B cell (primary cell): ENCODE results near the gene DYNC1I1. TPM values are rescaled to one million over a fixed set of nuclear protein-coding genes. Genes with fewer than 3 reads are reported as not detected.

Source experiments
- ATAC-seq: fragments of 200-7000 bp; cut with Tn5 transposase; one replicate; pipeline ENCODE4 v1.10.0; 2021; ENCODE audit warnings: low read depth, mild to moderate bottlenecking, moderate number of reproducible peaks, moderate library complexity
- CTCF ChIA-PET: fragments of 350-600 bp; sonication (Branson Sonifier 250); formaldehyde crosslinking; loops from one replicate; lab custom pipeline; 2021; ENCODE audit warnings: antibody characterized with exemption, inconsistent platforms; lab: Charles Lee
- POLR2A ChIA-PET: fragments of 350-600 bp; sonication (Branson Sonifier 250); formaldehyde crosslinking; loops from one replicate; lab custom pipeline; 2021; ENCODE audit warnings: antibody characterized with exemption; lab: Charles Lee
- DNase-seq: peaks from one replicate; pipeline ENCODE4 v3.0.0; 2013
- H2AFZ ChIP-seq: 2 replicates; pipeline ENCODE4 v1.6.1; 2012; ENCODE audit warnings: mild to moderate bottlenecking, low read depth, low read length; ENCODE audit not compliant: insufficient read depth, poor library complexity, severe bottlenecking
- H3K27ac ChIP-seq, 2 donors: 1 replicate in 1 of 2; 2 replicates in 1 of 2; pipeline ENCODE4 v1.5.1; 2012 to 2013; ENCODE audit warnings: low read length in 2 of 2, mild to moderate bottlenecking in 2 of 2, moderate library complexity in 1 of 2
- H3K27me3 ChIP-seq, 4 experiments: fragments of 200-600 bp in 1 of 4; sonication (generic) in 1 of 4; replicated peaks in 1 of 4; 1 replicate in 2 of 4; 2 replicates in 2 of 4; pipeline versions ENCODE4 v1.6.1 to v1.7.0; 2013 to 2016; ENCODE audit warnings: low read length in 3 of 4, mild to moderate bottlenecking in 2 of 4, mixed read lengths in 1 of 4, moderate library complexity in 1 of 4; ENCODE audit not compliant: insufficient read depth in 4 of 4, control insufficient read depth in 3 of 4; ENCODE audit errors: control extremely low read depth in 1 of 4
- H3K36me3 ChIP-seq, 2 experiments: replicated peaks in 1 of 2; 1 replicate in 1 of 2; 2 replicates in 1 of 2; pipeline versions ENCODE4 v1.6.1 to v1.7.1; 2013; ENCODE audit warnings: low read length in 1 of 2; ENCODE audit not compliant: insufficient read depth in 2 of 2, control insufficient read depth in 1 of 2; ENCODE audit errors: control extremely low read depth in 1 of 2, extremely low read depth in 1 of 2
- H3K4me1 ChIP-seq, 2 donors: fragments of 200-600 bp in 1 of 2; sonication (generic) in 1 of 2; 1 replicate in 1 of 2; 2 replicates in 1 of 2; pipeline versions ENCODE4 v1.5.1 to v1.6.1; 2013 to 2017; ENCODE audit warnings: low read length in 2 of 2; ENCODE audit not compliant: control insufficient read depth in 2 of 2, insufficient read depth in 2 of 2
- H3K4me2 ChIP-seq: replicated peaks from 2 replicates; pipeline ENCODE3; 2012; ENCODE audit warnings: mild to moderate bottlenecking, low read depth, low read length; ENCODE audit not compliant: poor library complexity, severe bottlenecking
- H3K4me3 ChIP-seq, 5 experiments: fragments of 200-600 bp in 1 of 5; sonication (generic) in 1 of 5; 1 replicate in 3 of 5; 2 replicates in 2 of 5; pipeline versions ENCODE4 v1.5.1 to v1.7.0; 2011 to 2016; ENCODE audit warnings: low read length in 4 of 5, mild to moderate bottlenecking in 4 of 5, low read depth in 2 of 5, control low read depth in 1 of 5, moderate library complexity in 1 of 5; ENCODE audit not compliant: insufficient read depth in 1 of 5; ENCODE audit errors: control extremely low read depth in 1 of 5, extremely low read depth in 1 of 5
- H3K79me2 ChIP-seq: fragments of 200-600 bp; sonication (generic); one replicate; pipeline ENCODE4 v1.6.0; 2016; ENCODE audit warnings: low read length; ENCODE audit not compliant: control insufficient read depth, insufficient read depth
- H3K9ac ChIP-seq: fragments of 200-600 bp; sonication (generic); 2 replicates; pipeline ENCODE4 v1.6.1; 2017; ENCODE audit warnings: mild to moderate bottlenecking, low read length, moderate library complexity
- H3K9me3 ChIP-seq, 3 donors: one replicate each; pipeline versions ENCODE4 v1.6.1 to v1.7.1; 2013; ENCODE audit warnings: low read length in 2 of 3; ENCODE audit not compliant: control insufficient read depth in 2 of 3, insufficient read depth in 1 of 3; ENCODE audit errors: control extremely low read depth in 1 of 3
- H4K20me1 ChIP-seq: 2 replicates; pipeline ENCODE4 v1.6.0; 2012; ENCODE audit warnings: mild to moderate bottlenecking, low read length; ENCODE audit not compliant: insufficient read depth, control insufficient read depth, poor library complexity, severe bottlenecking
- H3K27ac Mint-ChIP-seq: one replicate; pipeline ENCODE4 v1.8.0; 2021; ENCODE audit warnings: mixed read lengths
- H3K27me3 Mint-ChIP-seq: one replicate; pipeline ENCODE4 v1.8.0; 2021; ENCODE audit warnings: mixed read lengths
- H3K4me1 Mint-ChIP-seq: one replicate; pipeline ENCODE4 v1.8.0; 2021; ENCODE audit warnings: mixed read lengths
- H3K4me3 Mint-ChIP-seq: one replicate; pipeline ENCODE4 v1.8.0; 2021; ENCODE audit warnings: mixed read lengths
- H3K9me3 Mint-ChIP-seq: one replicate; pipeline ENCODE4 v1.8.0; 2022; ENCODE audit warnings: mixed read lengths; ENCODE audit not compliant: insufficient read depth
- CTCF ChIP-seq: fragments of 200-600 bp; IDR thresholded peaks from one replicate; pipeline ENCODE4 v1.8.0; 2022; ENCODE audit warnings: antibody characterized with exemption, mild to moderate bottlenecking
- EZH2 ChIP-seq: IDR thresholded peaks from 2 replicates; pipeline ENCODE4 v1.6.1; 2012; ENCODE audit warnings: borderline replicate concordance, low read depth, mild to moderate bottlenecking, moderate library complexity, low read length; ENCODE audit not compliant: insufficient read depth, poor library complexity, severe bottlenecking
- WGBS: methylation state at CpG from one replicate; pipeline ENCODE4 v1.1.5; 2013; ENCODE audit warnings: missing lambda C conversion rate; ENCODE audit not compliant: insufficient coverage; 5-methylcytosine and 5-hydroxymethylcytosine counted together
- intact Hi-C: fragments of 100-400 bp; cut with micrococcal nuclease; formaldehyde crosslinking; loops from one replicate; pipeline ENCODE4 v1.10.0; 2022
- polyA plus RNA-seq: library from polyadenylated mRNA; depleted of rRNA; stranded (reverse); fragments of >200 nt; gene quantifications from 2 replicates; pipeline ENCODE4 v1.2.3, GENCODE V29; 2012
- total RNA-seq, 2 donors: library from RNA; stranded (reverse); fragments of 120-200 nt in 1 of 2; gene quantifications; 1 replicate in 1 of 2; 2 replicates in 1 of 2; pipeline versions ENCODE4 v1.2.3 to v1.2.4, GENCODE V29; 2013 to 2022

The DYNC1I1 gene
- total and polyA plus RNA-seq, 2 donors (not counting 1 experiment from before 2014, with no cell fraction given): not detected

- Histone ChIP-seq H2AFZ (no peak overlapping the region), H4K20me1 (no peaks in the 10 kb centered on the region), H3K9me3 (no peaks in the 10 kb centered on the region), H3K27me3 (no peaks in the 10 kb centered on the region), H3K4me2 (no peak overlapping the region), H3K4me1 (no peaks in the 10 kb centered on the region), H3K4me3 (no peak overlapping the region), H3K36me3 (no peaks in the 10 kb centered on the region), H3K27ac (no peak overlapping the region), H3K9ac (no peak overlapping the region), H3K79me2 (no peaks in the 10 kb centered on the region)
- DNase-seq (no peak), ATAC-seq (no peak)
- peaks cover 10% of the 10 kb centered on the region for H3K27me3 Mint-ChIP-seq
- no peaks in the 10 kb centered on the region for H3K9me3 Mint-ChIP-seq
- no peak overlapping the region for H3K4me3 Mint-ChIP-seq
- TF ChIP-seq CTCF (no peak), EZH2 (no peak)
- no peaks in the 10 kb centered on the region for H3K4me1 Mint-ChIP-seq
- CTCF ChIA-PET: no interaction called here
- no peak overlapping the region for H3K27ac Mint-ChIP-seq
- intact Hi-C loops: no loop called here
- POLR2A ChIA-PET: no interaction called here
- no CpG with 5 or more reads among the region's 2 CpGs for WGBS
Observed at GRCh38 chr7:96026010-96026409, 253.7 kb downstream of the DYNC1I1 start.

GRCh38 chr7:96026611-96027010 is 254.3 kb downstream of the DYNC1I1 start:
- H3K79me2 ChIP-seq: no peaks in the 10 kb centered on the region
- Mint-ChIP-seq H3K27ac (no peak overlapping the region), H3K4me1 (no peaks in the 10 kb centered on the region), H3K4me3 (no peak overlapping the region), H3K27me3 (peaks cover 10% of the 10 kb centered on the region), H3K9me3 (no peaks in the 10 kb centered on the region)
- H3K4me2 ChIP-seq: no peak overlapping the region
- no peak overlapping the region for H3K9ac ChIP-seq
- no peak for ATAC-seq
- H3K4me1 ChIP-seq: no peaks in the 10 kb centered on the region
- H2AFZ ChIP-seq: no peak overlapping the region
- DNase-seq: no peak
- ChIA-PET POLR2A (no interaction called here), CTCF (no interaction called here)
- WGBS: 78% methylated on average over 1 of the region's 1 CpG
- H3K9me3 ChIP-seq: no peaks in the 10 kb centered on the region
- H3K27me3 ChIP-seq: no peaks in the 10 kb centered on the region
- H3K27ac ChIP-seq: no peak overlapping the region
- H3K4me3 ChIP-seq: no peak overlapping the region
- intact Hi-C loops: no loop called here
- no peaks in the 10 kb centered on the region for H4K20me1 ChIP-seq
- no peaks in the 10 kb centered on the region for H3K36me3 ChIP-seq
- TF ChIP-seq EZH2 (no peak), CTCF (no peak)
